Measurements from ENCODE around the gene UPF3A.
"Not testable (repeated sequence)": the region's sequence is repeated elsewhere in the genome, so short reads cannot be mapped to it uniquely, and the experiment has no call there.

Gene UPF3A

DNA sequence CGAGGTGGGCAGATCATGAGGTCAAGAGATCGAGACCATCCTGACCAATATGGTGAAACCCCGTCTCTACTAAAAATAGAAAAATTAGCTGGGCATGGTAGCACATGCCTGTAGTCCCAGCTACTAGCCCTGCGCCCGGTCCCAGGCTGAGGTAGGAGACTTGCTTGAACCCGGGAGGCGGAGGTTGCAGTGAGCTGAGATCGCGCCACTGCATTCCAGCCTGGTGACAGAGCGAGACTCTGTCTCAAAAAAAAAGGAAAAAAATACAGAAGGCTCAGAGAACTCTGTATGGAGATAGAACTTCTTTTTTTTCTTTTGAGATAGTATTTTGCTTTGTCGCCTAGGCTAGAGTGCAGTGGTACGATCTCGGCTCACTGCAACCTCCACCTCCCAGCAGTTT, 17.1 kb upstream of the UPF3A start:
- DNase-seq, result not testable (repeated sequence)

DNA sequence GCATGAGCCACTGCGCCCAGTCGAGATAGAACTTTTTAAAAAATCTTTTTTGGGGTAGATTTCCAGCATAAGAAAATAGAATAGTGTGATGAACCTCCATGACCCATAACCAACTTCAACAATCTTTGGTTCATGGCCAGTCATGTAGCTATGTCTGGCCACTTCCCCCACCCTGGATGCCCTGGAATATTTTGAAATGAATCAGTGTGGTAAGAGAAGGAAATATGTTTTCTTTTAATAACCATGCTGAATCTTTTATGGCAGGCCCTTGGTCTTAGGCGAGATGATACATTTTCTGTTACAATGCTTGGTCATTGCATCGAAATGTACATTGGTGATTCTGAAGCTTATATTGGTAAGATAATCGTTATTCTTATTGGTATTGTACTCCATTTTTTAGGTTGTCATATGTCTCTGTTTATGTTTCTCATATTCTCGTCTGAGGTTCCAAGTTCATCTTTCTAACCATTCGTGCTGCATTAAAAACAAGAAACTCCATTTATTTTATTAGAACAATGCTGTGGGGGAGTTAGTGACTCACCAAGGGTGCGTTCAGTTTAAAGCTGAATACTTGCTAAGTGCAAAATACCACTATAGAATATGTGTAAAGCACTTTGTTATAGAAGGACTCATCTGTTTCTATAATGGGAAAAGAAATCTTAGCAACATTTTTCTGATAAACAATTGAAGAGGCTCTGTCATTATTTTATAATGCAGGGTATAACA, 16.4 kb upstream of the UPF3A start:
- no peak for DNase-seq

DNA sequence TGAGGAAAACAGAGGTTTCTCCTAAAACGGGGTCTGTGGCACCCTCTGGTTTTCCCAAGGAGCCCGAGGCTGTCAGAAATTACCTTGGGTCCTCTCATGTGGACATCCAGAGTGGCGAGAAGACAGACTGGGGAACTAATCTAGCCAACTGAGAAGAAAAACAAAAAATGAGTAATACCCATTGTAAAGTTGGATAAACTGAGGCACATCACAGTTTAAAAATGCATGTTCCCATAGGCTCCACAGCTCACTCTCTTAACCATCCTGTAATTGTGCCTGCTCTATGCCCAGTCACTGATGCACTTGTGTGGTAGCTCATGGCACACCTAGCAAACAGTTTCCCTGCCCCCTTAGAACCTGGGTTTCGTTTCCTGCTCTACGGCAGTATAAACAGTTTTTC, 15.2 kb upstream of the UPF3A start:
- DNase-seq, result no peak

GRCh38 chr13:114268344-114269280, 12.8 kb upstream of the UPF3A start:
- no peak for DNase-seq

- no peak for DNase-seq
These were observed 12.1 kb upstream of the UPF3A start for GRCh38 chr13:114269281-114269770.

- no peak for DNase-seq
These were observed 8.4 kb upstream of the UPF3A start for GRCh38 chr13:114272977-114273376.

- no peak for DNase-seq
These were observed 6.1 kb upstream of the UPF3A start for GRCh38 chr13:114275304-114275703.

GRCh38 chr13:114279146-114279545, 2.3 kb upstream of the UPF3A start:
- DNase-seq, result no peak

- DNase-seq, result no peak
These were observed 1.5 kb upstream of the UPF3A start for GRCh38 chr13:114279758-114280355.

DNA sequence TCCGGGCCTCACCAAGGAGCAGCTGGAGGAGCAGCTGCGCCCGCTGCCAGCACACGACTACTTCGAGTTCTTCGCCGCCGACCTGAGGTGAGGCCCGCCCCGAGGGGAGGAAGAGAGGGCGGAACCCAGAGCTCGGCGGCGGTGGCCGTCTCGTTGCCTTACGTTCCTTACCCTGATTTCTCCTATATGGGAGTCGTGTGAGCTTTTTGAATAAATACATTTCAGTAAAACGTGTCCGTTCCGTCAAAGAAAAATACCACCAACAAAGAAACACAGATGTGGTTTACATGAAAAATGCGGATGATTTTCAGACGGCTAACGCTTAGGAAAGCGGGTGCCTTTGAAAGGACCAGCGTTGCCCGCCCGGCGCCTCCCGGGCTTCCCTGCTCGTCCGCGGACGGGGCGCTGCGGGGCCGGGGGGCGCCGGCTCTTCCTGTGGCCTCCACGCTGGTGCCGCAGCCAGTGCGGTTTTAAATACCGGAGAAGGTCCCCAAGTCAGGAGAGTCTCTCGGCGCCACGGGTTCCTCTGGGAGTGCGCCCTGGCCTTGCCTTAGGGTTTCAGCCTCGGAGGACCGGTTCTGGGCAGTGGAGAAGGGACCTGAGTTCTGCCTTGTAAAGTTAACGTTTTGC, 755 bp downstream of the UPF3A start:
- peak in 32 of 56 donors; percentile 10 to 89 (median 38) for DNase-seq

- no peak for DNase-seq
These were observed 2.2 kb downstream of the UPF3A start for GRCh38 chr13:114283576-114283975.

- DNase-seq, result no peak
These were observed 3.3 kb downstream of the UPF3A start for GRCh38 chr13:114284680-114285079.

DNA sequence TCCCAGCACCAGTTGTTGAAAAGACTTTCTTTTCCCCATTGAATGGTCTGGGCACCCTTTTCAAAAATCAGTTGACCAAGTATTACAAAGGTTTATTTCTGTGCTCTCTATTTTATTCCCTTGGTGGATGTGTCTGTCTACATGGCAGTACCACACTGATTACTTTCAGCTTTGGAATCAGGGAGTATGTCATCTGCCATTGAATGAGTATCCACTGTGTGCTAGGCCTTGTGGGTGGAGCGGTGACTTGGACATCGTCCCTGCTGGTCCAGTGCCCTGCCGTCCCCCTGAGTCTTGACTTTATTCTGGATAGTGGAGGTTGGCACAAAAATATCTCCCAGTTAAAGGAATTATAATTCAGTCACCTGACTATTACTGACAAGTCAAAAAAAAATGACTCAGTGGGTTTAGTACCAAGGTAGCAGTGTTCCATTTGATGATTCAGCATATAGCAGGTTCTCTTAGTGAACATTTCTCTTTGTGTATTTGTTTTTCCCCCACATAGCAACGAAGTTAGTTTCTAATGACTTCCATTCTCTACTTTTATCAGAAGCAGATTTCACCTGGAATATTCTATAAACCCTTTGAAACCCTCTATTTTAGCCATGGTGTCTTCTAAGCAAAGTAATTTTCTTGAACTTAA, 3.9 kb downstream of the UPF3A start:
- peak in 4 of 56 donors; percentile 5 to 18 (median 8) for DNase-seq

DNA sequence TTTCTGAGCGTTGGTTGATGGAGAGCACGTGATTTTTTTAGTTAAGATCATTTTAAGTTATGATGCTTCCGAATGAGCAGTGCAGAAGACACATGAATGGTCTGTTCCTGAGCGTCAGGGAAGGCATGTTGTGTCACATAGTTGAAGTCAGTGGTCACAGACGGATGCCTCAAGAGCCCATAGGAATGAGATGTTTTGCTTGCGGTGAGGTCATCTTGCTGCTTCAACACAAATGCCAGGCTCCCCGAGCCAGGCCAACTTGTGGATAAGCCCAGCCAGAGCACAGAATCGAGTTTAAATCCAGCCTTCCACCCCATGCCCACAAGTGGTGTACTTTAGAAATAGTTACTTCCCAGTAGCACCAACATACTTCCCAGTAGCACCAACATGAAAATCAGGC, 5.4 kb downstream of the UPF3A start:
- no peak for DNase-seq

DNA sequence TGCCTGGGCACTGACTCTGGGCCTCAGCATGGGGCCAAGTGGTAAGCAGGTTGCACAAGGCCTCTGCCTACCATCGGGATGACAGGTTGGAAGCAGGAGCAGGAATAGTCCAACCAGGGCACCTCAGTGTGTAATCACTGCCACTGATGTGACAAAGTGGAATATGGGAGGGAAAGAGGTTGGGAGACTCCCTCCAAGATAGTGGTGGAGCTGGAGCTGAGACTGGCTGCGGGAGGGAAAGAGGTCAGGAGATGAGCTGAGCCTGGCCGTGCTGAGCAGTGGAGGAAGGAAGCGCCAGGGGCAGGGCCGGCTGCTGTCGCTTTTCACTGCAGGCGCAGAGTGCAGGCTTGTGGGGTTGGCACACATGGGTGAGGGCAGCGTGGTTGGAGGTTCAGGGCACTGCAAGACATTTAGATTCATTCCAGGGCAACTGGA, 6.8 kb downstream of the UPF3A start:
- DNase-seq, result no peak

- no peak for DNase-seq
These were observed 15.0 kb downstream of the UPF3A start for GRCh38 chr13:114296448-114296847.

- DNase-seq, result no peak
These were observed 15.5 kb downstream of the UPF3A start for GRCh38 chr13:114296902-114297301.

DNA sequence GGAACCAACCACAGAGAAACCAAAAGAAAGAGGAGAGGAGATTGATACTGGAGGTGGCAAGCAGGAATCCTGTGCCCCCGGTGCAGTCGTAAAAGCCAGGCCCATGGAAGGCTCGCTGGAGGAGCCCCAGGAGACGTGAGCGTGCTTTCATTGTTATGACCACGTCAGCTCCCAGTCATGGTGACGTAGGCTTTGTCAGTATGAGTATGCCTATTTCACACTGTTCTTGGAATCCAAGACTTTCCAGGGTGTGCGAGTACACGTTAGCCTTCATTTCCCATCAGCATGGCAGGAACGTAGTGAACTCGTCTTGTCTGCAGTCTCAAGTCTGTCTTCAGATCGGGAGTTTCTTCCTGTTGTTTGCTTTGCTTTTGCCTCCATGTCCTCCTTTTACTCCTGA, 17.5 kb downstream of the UPF3A start:
- no peak for DNase-seq

GRCh38 chr13:114299604-114300305, 18.4 kb downstream of the UPF3A start:
- no peak for DNase-seq

- DNase-seq, result no peak
These were observed 22.4 kb downstream of the UPF3A start for GRCh38 chr13:114303700-114304327.
